Renal cortex interstitium (tissue), 15 donors: ENCODE data around the gene ABCC12. TPM values are rescaled to one million over a fixed set of nuclear protein-coding genes. Genes with fewer than 3 reads are reported as not detected.
A peak's percentile ranks its signal among the peaks of the same experiment; 100 is the strongest.
"Not testable (repeated sequence)": the region's sequence is repeated elsewhere in the genome, so short reads cannot be mapped to it uniquely, and the experiment has no call there.

Experiments used
- DNase-seq, 11 donors: peaks; one replicate each; pipeline ENCODE4 v3.0.0-alpha.2; 2013; ENCODE audit warnings: low read depth in 9 of 11, low spot score in 4 of 11; ENCODE audit errors: extremely low read depth in 1 of 11
- long read RNA-seq, 16 experiments: transcript quantifications; one replicate each; lab custom pipeline, GENCODE V29; 2026
- polyA plus RNA-seq, 3 donors: library from polyadenylated mRNA; unstranded; fragments of 120-200 nt; gene quantifications; one replicate each; pipeline ENCODE4 v1.2.1, GENCODE V29; 2013; ENCODE audit not compliant: insufficient read length in 3 of 3

ABCC12 gene
- polyA plus RNA-seq, result under 1 TPM; 0.03 to 0.13 (median 0.08) TPM
- long read RNA-seq, donor 1, result 0 reads
- long read RNA-seq, donor 2, result 0 reads
- long read RNA-seq, donor 3, result 0 reads
- long read RNA-seq, donor 4, result 0 reads
- long read RNA-seq, donor 5, result 0 reads
- long read RNA-seq, donor 6, result 0 reads
- long read RNA-seq, donor 7, result 0 reads
- long read RNA-seq, donor 8, result 0 reads
- long read RNA-seq, donor 9, result 0 reads
- long read RNA-seq, donor 10, result 0 reads
- long read RNA-seq, donor 11, result 0 reads
- long read RNA-seq, donor 12, result 0 reads
- long read RNA-seq, donor 13, result 0 reads
- long read RNA-seq, donor 14, result 0 reads
- long read RNA-seq, donor 15, result 0 reads
- long read RNA-seq, donor 16, result 0 reads

DNA sequence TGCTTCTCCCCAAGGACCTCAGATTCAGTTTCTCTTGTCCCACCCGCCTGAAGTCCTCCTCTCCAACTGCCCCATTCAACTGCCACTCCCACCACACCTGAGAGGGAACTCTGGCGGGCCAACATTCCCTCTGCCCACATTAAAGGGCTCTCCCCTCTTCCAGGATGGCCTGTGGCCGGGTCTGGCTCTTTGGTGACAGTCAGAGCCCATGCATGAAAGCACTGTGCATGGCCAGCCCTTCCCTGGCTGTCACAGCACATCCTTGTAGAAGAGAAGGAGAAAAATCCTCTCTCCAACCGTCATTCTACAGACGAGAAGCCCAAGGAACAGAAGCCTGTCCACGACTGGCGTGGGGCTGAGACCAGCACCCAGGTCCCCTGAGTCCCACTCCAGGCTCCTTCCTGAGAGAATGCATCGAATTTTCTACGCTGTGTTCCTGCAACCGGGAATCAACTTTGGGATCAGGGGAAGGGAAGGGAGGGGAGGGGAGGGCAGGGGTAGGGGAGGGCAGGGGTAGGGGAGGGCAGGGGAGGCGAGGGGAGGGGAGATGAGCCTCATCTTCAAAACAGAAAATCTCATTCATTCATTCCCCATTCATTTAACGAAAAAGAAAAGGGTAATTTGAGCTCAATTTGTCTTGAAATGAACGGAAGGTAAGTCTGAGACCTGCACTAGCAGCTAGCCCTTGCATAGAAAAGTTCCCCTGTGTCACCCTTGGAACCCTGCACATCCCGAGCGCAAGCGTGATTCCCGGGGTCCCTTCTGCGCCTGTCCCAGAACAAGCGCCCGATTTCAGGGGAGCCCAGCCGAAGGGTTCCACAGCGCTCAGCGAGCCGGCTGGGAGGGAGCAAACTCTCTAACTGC lies at the start of gene ABCC12:
Gene ABCC12, minus strand, starts transcription at position 68 of the 864 bp plus-strand sequence. CDS start 9,569 bp downstream, outside the sequence.
- no peak for DNase-seq

DNA sequence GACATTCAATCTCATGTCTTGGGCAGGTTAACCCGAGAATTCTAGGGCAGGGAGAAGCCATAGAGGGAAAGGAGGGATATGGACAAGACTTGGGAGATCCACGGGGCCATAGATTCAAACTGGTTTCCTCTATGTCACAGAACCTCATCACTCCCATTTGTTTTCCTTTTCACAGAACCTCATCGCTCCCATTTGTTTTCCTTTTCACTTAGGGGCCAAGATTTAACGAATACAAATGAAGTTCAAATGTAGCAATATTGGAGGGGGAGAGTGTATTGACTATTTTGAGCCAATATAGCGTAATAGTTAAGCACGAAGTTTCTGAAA lies 49.0 kb upstream of the ABCC12 start:
- no peak for DNase-seq

DNA sequence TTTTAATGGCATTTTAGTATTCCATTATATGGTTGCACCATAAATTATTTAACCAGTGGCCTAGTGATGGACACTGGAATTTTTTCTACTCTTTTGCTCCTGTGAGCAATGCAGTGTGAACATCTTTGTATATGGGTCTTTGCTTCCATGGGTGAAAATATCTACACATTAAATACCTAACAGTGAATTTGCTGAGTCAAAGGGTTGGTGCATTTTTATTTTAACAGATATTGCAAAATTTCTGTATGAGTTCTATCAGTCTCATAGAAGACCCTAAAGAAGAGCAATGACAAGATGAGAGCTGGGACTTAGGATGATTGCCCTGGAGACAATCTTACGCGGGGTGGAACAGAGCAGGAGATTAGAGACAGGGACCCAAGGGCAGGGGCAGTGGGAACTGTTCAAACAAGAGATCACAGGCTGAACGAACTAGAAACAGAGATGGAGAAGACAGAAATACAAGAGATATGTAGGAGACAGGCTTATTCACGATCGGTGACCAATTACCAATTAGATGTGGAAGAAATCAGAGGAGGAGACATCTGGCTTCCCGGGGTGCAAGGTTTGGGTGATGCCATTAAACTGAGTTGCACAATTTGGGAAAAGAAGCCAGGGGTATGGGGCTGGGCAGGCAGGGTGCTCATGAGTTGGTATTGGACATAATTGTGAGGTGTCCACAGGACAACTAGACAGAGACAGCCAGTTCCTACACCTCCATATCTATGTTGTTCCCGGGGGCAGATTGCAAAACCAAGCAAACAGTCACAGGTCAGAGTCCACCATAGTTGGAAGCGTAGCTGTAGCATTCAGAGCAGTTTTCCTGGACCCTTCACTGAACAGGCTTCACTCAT lies 48.4 kb upstream of the ABCC12 start:
- DNase-seq, result no peak

DNA sequence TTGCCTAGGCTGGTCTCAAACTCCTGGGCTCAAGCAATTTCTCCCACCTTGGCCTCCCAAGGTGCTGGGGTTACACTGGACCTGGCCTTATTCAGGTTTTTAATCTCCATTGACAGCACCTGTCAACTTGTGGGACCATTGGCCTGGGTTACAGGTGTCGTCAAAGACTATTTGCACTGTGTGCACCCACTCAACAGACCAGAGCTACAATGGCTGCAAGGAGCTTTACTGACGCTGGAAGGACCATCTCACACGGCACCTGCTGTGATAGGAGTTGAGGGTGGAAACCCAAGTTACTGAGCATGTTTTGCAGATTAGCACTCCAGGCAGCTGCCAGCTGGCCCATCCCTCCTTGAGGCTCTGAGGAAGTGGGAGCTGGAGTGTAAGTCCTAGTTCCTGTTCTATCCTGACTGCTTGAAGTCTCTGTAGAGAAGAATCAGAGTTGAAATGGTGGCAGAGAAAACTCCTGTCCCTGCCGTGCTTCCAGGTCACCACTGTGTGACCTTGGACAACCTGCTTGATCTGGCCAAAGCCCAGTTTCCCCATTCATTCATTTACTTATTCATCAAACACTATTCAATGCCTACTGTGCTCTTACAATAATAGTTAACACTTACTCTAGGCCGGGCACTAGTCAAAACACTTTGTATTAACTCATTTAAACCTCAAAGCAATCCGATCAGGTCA lies 45.9 kb upstream of the ABCC12 start:
- DNase-seq, result no peak

DNA sequence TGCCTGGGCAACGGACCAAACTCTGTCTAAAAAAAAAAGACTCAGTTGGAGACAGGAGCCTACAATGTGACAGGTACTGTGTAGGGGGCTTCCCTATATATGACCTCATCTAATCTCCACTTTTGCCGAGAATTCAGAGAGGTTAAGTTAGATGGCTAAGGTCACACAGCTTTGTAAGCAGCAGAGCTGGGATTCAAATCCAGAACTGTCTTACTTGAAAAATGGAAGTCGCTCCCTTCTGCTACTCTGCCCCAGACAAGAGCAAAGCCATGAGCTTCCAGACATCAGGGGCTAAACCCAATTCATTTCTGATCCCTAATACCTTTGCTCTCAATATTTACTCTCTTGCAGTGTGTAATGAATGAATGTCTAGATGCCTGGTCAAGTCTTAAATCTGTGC lies 41.5 kb upstream of the ABCC12 start:
- no peak for DNase-seq

DNA sequence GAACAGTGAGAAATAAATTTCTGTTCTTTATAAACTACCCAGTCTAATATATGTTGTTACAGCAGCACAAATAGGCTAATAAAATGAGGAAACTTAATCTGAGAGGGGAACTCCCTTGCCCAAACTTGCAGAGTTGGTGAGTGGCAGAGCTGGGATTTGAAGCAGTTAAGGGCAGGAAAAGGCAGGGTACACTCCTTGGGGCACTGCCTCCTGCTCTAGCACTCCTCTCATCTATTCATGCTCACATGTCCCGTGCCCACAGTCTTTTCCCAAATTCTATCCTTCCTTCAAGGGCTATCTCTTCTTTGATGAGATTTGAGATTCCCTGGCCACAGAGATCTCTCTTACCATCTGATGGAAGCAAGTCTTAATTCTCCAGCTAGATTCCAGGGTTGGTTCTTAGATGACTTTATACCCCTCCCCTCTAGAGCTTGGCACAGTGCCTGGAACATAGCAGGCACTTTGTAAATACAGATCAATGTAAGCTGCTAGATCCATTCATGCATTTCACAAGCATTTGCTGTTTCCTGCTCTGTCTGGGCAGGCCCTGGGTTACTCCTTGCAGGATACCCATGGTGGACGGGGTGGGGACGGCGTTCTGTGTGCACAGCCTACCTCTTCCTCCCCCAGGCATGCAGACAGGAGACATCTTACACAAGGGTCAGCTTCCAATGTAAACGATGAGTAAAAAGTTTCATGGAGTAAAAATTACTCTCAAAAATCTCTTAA lies 39.2 kb upstream of the ABCC12 start:
- peak in 8 of 11 donors; percentile 4 to 37 (median 10) for DNase-seq

DNA sequence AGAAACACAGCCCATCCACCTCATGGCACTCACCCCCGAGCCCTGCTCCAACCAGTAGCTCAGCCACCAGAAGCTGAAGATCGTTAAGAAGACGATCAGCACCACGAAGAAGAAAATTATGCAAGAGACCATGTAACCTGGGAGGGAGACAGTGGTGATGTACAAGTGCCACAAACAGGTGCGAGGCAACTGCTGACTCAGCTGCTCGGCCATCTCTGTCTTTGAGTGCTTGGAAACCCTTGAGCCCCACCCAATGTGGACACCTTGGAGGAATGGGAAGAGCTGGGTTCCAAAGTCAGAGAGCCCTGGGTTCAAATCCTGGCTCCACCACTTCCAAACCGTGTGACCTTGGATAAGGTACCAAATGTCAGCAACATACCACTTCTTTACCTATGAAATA lies 38.1 kb upstream of the ABCC12 start:
- DNase-seq, result no peak

DNA sequence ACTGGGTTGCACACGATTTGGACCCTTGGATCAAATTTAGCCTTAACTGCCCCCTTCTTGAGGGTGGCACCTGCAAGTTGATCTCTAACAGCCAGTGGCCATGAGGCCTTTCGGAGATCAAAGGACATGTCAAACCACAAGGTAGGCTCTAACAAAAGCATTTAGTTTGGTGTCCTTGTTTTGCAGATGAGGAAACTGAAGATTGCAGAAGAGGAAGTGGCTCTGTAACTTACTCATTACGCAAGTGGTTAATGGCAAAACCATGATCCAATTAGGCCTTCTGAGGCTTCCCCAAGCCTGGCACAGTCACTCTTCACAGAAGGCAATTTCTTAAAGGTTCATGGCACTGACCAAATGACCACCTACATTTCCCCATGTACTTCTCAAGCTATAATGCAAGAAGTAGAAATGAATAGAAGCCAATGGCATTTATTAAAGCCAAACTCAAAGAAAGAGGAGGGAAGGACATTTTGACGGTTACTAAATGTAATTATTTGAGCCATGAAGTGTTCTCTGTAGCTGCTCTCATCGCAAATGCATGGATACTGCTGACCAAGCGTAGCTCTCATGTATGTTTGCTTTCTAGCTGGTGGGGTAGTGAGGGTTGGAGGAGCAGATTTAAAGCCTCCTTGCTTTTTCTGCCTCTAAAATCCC lies 32.8 kb upstream of the ABCC12 start:
- DNase-seq, result no peak

DNA sequence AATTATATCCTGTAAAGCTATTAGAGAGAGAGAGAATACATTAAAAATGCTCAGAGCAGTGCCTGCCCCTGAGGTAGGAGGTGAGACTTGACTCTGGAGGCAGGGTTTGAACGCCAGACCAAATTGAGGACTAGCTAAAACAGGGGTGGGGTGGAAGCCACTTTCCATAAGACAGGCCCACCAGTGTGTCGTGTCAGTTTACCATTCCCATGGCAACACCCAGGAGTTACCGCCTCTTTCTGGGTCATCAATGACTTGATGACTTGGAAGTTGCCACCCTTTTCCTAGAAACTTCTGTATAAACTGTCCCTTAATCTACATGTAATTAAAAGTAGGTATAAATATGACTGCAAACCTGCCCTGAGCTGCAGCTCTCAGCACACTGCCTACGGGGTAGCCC lies 32.0 kb upstream of the ABCC12 start:
- DNase-seq, result no peak

DNA sequence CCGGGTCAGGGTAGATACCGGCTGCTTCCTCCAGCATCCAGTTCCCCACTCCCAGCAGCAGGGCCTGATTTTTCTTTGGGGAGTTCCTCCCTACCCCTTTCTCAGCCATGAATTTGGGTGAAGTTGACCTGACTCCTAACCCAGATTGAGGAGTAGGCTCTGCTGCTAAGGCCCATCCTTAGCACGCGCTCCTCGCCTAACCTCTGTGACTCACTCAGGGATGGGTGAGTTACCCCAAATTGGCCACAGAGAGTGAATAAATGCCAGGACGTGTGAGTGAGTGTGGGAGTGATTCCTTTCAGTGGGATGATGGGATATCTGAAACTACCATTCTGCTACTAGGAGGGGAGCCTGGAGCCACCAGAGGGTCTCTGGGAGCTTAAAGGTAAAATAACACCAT lies 28.9 kb upstream of the ABCC12 start:
- DNase-seq, result no peak

DNA sequence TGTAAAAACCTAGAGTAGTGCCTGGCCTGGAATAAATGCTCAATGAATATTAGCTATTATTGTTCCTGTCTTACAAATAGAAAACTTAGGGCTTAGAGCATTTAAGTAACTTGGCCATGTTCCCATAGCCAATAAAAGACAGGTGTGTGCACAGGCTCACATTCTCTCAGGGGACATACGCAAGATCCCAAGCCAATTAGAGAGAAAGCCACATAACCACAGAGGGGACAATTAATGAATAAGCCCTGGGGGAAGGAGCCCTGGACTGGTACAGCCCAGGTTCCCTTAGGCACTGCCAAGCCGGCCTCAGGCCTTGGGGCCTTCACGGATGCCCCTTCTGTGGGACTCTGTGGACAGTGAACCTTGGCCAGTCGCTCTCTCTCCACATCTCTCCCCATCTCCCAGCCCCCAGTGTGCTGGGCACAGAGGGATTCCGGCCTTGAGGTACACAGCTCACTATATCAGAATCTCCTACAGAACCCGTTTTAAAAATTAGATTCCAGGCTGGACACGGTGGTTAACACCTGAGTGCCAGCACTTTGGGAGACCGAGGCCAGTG lies 27.3 kb upstream of the ABCC12 start:
- DNase-seq, result no peak

DNA sequence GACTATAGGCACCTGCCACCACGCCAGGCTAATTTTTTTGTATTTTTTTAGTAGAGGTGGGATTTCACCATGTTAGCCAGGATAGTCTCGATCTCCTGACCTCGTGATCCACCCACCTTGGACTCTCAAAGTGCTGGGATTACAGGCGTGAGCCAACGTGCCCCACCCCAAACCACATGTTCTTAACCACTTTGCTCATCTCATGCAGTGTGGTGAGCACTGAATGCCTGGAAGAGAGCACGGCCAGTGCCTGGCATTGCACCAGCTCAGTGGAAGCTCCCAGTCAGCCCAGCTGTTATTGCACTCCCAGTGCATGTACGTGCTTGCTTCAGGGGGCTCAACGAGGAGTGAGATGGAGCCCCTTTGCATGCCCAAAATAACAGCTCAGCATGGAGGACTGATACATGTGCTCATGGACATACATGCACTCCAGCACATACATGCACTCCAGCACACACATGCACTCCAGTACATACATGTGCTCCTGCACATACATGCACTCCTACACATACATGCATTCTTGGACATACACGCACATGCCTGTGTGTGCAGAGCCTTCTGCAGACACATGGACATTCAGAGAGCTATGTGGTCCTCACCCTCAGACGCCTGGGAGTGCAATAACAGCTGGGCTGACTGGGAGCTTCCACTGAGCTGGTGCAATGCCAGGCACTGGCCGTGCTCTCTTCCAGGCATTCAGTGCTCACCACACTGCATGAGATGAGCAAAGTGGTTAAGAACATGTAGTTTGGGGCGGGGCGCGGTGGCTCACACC lies 26.1 kb upstream of the ABCC12 start:
- DNase-seq, result not testable (repeated sequence)

DNA sequence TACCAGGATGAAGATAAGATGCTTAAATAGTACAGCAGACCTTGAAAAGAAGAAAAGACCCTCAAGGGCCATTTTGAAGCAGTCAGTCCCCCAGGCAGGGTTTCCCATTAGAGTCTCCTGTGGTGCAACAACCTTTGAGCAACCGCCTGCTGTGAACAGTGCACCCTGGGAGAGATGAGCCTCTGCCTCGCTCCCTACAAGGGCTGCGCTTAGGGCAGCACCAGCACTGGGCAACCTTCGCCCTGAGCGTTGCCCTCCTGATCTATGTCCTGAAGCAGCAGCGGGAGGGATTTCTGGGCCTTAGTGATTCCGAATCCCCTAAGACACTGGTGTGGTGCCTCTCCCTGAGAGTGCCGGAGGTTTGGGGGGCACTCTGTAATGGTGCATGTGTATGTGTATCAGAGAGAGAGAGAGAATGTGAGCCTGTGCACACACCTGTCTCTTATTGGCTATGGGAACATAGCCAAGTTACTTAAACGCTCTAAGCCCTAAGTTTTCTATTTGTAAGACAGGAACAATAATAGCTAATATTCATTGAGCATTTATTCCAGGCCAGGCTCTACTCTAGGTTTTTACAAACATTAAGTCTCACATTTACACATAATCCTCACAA lies 25.2 kb upstream of the ABCC12 start:
- DNase-seq, result no peak

DNA sequence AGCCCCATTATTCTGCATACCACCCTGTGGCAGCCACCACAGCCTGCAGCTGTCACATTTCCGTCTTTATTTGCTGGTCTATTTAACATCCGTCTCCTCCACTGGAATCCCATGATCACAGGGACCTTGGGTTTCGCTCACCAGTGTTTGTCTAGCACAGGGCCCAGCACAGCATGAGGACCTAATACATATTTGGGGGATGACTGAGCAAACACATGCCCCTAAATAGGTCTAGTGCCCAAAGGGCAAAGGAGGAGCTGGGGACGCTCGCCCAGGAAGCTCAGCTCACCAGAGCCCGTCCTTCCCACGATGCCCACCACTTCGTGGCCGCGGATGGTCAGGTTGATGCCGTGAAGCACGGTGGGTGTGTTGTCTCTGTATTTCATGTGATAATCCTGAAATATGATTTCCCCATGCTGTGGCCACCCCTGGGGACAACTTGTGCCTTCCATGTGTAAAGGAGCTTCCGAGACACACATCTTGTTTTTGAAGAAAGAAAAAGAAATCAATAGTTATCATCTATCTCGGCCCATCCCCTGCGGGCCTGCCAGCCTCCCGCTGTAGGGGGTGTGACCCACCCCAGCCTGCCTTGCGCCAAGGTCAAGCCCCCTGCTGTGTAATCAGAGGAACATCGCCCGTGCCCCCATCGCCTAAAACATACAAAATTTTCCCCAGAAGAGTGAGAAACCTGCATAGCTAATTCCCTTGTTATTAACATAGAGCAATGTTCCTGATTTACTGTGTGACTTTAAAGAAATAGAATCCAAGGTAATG lies 21.0 kb upstream of the ABCC12 start:
- DNase-seq, result no peak

DNA sequence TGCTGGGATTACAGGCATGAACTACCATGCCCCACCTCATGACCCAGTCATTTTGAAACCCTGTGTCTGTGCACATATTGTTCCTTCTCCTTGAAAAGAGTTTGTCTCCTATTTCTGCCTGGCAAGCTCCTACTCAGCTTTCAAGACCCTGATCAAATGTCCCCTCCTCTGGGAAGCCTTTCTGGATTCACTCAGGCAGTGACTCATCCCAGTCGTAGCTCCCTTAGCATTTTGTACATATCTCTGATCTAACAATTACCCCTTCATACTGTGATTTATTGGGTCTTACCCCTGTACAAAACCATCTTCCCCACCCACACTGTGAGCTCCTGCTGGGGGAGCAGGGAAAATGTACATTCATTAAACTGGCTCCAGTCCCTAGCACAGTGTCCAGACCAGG lies 18.1 kb upstream of the ABCC12 start:
- DNase-seq, result no peak

DNA sequence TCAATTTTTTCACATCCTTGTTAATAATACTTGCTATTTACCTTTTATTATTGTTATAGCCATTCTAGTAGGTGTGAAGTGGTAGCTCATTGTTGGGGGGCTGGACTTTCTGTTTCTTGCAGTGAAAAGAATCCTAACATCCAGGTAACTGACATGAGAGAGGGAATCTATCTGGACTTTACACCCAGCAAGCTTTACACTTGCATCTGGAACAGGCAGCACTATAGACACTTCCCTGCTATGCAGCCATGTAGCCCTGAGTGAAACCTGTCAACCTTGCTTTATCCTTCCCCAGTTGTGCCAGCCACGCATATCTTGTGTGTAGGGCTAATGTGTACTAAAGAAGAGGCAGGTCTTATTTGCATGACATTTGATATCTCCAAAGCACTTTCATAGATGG lies 16.9 kb upstream of the ABCC12 start:
- no peak for DNase-seq
